ENCODE results near the gene PRX.
A peak's percentile ranks its signal among the peaks of the same experiment; 100 is the strongest.
"Not testable (repeated sequence)": the region's sequence is repeated elsewhere in the genome, so short reads cannot be mapped to it uniquely, and the experiment has no call there.

PRX gene

GRCh38 chr19:40389404-40390083, 23.6 kb downstream of the PRX start:
- no peak for DNase-seq

GRCh38 chr19:40388481-40388880, 24.7 kb downstream of the PRX start:
- DNase-seq: no peak

GRCh38 chr19:40387155-40387554, 26.0 kb downstream of the PRX start:
- no peak for DNase-seq

GRCh38 chr19:40383668-40384248, 29.4 kb downstream of the PRX start:
- DNase-seq: no peak

- DNase-seq: no peak
Observed at GRCh38 chr19:40381321-40381720, 31.9 kb downstream of the PRX start.

GRCh38 chr19:40380199-40381037, 32.8 kb downstream of the PRX start:
- DNase-seq: no peak

- no peak for DNase-seq
Observed at GRCh38 chr19:40379446-40380198, 33.6 kb downstream of the PRX start.

GRCh38 chr19:40378509-40378908, 34.7 kb downstream of the PRX start:
- DNase-seq: no peak

- no peak for DNase-seq
Observed at GRCh38 chr19:40377876-40378385, 35.2 kb downstream of the PRX start.

- no peak for DNase-seq
Observed at GRCh38 chr19:40376286-40376862, 36.8 kb downstream of the PRX start.

GRCh38 chr19:40374084-40374483, 39.1 kb downstream of the PRX start:
- no peak for DNase-seq

- DNase-seq: no peak
Observed at GRCh38 chr19:40371802-40372122, 41.4 kb downstream of the PRX start.

GRCh38 chr19:40370997-40371801, 42.0 kb downstream of the PRX start:
- DNase-seq: no peak

GRCh38 chr19:40370253-40370652, 42.9 kb downstream of the PRX start:
- DNase-seq: not testable (repeated sequence)

- DNase-seq: no peak
Observed at GRCh38 chr19:40369797-40370196, 43.4 kb downstream of the PRX start.

GRCh38 chr19:40367577-40368434, 45.4 kb downstream of the PRX start:
- DNase-seq: no peak

- peak in 1 of 2 experiments; percentile 22 for DNase-seq
Observed at GRCh38 chr19:40366697-40367561, 46.2 kb downstream of the PRX start.

- DNase-seq: peak; percentile 14 to 81
Observed at GRCh38 chr19:40365613-40366401, 47.4 kb downstream of the PRX start.

GRCh38 chr19:40365010-40365409, 48.2 kb downstream of the PRX start:
- DNase-seq: no peak
